ENCODE measurements around the gene GPR160. TPM values are rescaled to one million over a fixed set of nuclear protein-coding genes. Genes with fewer than 3 reads are reported as not detected.

The GPR160 gene
- total and polyA plus RNA-seq, 2 experiments from 2014 or later, result 39.4 to 55.7 TPM

DNA sequence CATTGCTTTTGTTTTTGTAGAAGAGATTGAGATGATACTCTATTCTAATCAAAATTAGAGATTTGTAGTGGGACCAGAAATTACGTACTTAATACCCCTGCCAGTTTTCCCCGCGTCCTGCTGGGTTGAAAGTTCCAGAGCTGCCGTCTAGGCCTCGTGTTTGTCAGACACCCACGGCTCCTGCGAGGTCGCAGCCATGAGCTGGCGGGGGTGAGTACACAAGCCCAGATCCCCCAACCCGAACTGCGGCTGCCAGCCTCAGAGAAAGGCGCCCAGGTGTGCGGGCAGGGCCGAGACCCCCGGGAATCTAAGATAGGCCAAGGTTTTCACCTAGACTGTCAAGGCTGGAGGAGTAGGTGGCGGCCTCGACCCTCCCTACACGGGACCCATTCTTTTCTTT lies 26.3 kb downstream of the GPR160 start (continued):
- TF ChIP-seq, protein P1, sequence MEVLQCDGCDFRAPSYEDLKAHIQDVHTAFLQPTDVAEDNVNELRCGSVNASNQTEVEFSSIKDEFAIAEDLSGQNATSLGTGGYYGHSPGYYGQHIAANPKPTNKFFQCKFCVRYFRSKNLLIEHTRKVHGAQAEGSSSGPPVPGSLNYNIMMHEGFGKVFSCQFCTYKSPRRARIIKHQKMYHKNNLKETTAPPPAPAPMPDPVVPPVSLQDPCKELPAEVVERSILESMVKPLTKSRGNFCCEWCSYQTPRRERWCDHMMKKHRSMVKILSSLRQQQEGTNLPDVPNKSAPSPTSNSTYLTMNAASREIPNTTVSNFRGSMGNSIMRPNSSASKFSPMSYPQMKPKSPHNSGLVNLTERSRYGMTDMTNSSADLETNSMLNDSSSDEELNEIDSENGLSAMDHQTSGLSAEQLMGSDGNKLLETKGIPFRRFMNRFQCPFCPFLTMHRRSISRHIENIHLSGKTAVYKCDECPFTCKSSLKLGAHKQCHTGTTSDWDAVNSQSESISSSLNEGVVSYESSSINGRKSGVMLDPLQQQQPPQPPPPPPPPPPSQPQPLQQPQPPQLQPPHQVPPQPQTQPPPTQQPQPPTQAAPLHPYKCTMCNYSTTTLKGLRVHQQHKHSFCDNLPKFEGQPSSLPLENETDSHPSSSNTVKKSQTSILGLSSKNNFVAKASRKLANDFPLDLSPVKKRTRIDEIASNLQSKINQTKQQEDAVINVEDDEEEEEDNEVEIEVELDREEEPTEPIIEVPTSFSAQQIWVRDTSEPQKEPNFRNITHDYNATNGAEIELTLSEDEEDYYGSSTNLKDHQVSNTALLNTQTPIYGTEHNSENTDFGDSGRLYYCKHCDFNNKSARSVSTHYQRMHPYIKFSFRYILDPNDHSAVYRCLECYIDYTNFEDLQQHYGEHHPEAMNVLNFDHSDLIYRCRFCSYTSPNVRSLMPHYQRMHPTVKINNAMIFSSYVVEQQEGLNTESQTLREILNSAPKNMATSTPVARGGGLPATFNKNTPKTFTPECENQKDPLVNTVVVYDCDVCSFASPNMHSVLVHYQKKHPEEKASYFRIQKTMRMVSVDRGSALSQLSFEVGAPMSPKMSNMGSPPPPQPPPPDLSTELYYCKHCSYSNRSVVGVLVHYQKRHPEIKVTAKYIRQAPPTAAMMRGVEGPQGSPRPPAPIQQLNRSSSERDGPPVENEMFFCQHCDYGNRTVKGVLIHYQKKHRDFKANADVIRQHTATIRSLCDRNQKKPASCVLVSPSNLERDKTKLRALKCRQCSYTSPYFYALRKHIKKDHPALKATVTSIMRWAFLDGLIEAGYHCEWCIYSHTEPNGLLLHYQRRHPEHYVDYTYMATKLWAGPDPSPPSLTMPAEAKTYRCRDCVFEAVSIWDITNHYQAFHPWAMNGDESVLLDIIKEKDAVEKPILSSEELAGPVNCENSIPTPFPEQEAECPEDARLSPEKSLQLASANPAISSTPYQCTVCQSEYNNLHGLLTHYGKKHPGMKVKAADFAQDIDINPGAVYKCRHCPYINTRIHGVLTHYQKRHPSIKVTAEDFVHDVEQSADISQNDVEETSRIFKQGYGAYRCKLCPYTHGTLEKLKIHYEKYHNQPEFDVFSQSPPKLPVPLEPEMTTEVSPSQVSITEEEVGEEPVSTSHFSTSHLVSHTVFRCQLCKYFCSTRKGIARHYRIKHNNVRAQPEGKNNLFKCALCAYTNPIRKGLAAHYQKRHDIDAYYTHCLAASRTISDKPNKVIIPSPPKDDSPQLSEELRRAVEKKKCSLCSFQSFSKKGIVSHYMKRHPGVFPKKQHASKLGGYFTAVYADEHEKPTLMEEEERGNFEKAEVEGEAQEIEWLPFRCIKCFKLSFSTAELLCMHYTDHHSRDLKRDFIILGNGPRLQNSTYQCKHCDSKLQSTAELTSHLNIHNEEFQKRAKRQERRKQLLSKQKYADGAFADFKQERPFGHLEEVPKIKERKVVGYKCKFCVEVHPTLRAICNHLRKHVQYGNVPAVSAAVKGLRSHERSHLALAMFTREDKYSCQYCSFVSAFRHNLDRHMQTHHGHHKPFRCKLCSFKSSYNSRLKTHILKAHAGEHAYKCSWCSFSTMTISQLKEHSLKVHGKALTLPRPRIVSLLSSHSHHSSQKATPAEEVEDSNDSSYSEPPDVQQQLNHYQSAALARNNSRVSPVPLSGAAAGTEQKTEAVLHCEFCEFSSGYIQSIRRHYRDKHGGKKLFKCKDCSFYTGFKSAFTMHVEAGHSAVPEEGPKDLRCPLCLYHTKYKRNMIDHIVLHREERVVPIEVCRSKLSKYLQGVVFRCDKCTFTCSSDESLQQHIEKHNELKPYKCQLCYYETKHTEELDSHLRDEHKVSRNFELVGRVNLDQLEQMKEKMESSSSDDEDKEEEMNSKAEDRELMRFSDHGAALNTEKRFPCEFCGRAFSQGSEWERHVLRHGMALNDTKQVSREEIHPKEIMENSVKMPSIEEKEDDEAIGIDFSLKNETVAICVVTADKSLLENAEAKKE (CRISPR knock-in tag; IDR thresholded peaks at IDR 0.05), result no peak
- TF ChIP-seq STAT1 (IDR thresholded peaks at IDR 0.05; ENCODE audit: unreplicated experiment) (no peak), ZNF331 (CRISPR knock-in tag; IDR thresholded peaks at IDR 0.05; ENCODE audit: low read depth) (no peak), NANOG (IDR thresholded peaks at IDR 0.05; ENCODE audit: borderline replicate concordance) (no peak), EZH2 (IDR thresholded peaks at IDR 0.05; ENCODE audit: low read depth, unreplicated experiment) (no peak), ZNF114 (CRISPR knock-in tag; IDR thresholded peaks at IDR 0.05) (no peak), CREB1 (CRISPR knock-in tag; IDR thresholded peaks at IDR 0.05; ENCODE audit: low read depth) (no peak), ETS1 (IDR thresholded peaks at IDR 0.05) (no peak)

DNA sequence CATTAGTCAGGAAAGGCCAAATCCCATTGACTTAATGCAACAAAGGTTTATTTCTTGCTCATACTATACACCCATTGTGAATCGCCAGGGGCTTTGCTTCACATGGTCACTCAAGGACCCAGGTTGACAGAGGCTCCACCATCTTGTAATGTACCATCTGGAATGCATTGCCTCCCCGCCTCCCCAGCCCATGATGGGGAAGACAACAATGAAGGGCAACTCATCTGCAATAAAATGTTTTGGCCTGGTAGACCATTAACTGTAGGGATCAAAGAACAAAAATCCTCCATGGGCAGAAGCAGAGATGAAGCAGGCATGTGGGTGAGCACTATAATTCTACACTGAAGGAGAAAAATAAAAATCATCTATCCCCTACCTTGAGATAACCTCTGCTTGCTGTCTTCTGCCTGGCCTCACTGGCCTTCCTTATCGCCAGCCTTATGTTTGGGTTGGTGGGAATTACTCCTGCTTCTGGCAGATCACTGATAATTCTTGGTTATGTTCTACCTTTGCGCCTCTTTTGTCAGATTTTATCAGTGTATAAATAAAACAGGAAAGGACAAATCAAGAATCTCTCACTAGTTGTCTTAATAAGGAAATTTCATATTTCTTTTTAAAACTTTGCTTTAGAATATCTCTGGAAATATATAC lies 37.8 kb downstream of the GPR160 start:
- Mint-ChIP-seq H3K36me3 (ENCODE audit: low read depth) (peaks cover 26% of the 10 kb centered on the region), H3K4me1 (peaks cover 10% of the 10 kb centered on the region), H3K9me3 (peaks cover 10% of the 10 kb centered on the region), H3K27me3 (ENCODE audit: insufficient read depth, low read depth, poor library complexity) (peaks cover 3% of the 10 kb centered on the region), H3K4me3 (no peak overlapping the region), H3K27ac (no peak overlapping the region; the same call in 1 of the 2 replicates)
- no peak overlapping the region for H3K4me3 ChIP-seq
- H3K79me2 ChIP-seq (replicated peaks; ENCODE audit: insufficient read depth), result no peaks in the 10 kb centered on the region
- no peaks in the 10 kb centered on the region for H3F3A ChIP-seq (replicated peaks; ENCODE audit: low read depth)
- no peaks in the 10 kb centered on the region for H3K9me2 ChIP-seq (ENCODE audit: insufficient read depth)
- ATAC-seq, result no peak
- H3K4me1 ChIP-seq (ENCODE audit: insufficient read depth), result peaks cover 4% of the 10 kb centered on the region; the same call in 1 of the 2 replicates
- no peak overlapping the region for H3K27ac ChIP-seq (ENCODE audit: low read depth)
- H3K36me3 ChIP-seq (ENCODE audit: insufficient read depth), result peaks cover 4% of the 10 kb centered on the region; the same call in 1 of the 2 replicates
- H3K4me2 ChIP-seq, result no peak overlapping the region
- no peaks in the 10 kb centered on the region for H3K27me3 ChIP-seq (ENCODE audit: insufficient read depth)
- H4K20me1 ChIP-seq (replicated peaks; ENCODE audit: insufficient read depth), result no peaks in the 10 kb centered on the region
- no peak for DNase-seq (ENCODE audit: low spot score)
- H2AFZ ChIP-seq, result no peak overlapping the region
- TF ChIP-seq, protein P1 (CRISPR knock-in tag; IDR thresholded peaks at IDR 0.05), result no peak
- TF ChIP-seq CREB1 (CRISPR knock-in tag; IDR thresholded peaks at IDR 0.05; ENCODE audit: low read depth), result no peak

Measured in GM23338 (cell line).